Measurements from ENCODE around the gene LHFPL4. TPM values are rescaled to one million over a fixed set of nuclear protein-coding genes. Genes with fewer than 3 reads are reported as not detected.
A peak's percentile ranks its signal among the peaks of the same experiment; 100 is the strongest.

Gene LHFPL4
- total and polyA plus RNA-seq, 2 of the 8 experiments (the other 6 are each of a cell fraction or from before 2014, with no cell fraction given): 5.0 to 16.9 TPM

- no peak overlapping the region for H2BK12ac ChIP-seq (ENCODE audit: low read depth, low read length)
- peaks cover 4% of the 10 kb centered on the region; the same call in 1 of the 2 replicates for H3K79me1 ChIP-seq (ENCODE audit: low read depth, low read length)
- no peak overlapping the region for H2BK20ac ChIP-seq (ENCODE audit: low read length)
- H3K14ac ChIP-seq (ENCODE audit: insufficient read length): no peak overlapping the region
- H2BK5ac ChIP-seq (ENCODE audit: low read depth, low read length): no peak overlapping the region; the same call in 1 of the 2 replicates
- no peaks in the 10 kb centered on the region for H3K4me1 ChIP-seq (replicated peaks in 1 of 4; ENCODE audit: control insufficient read depth in 3 of 4, insufficient read depth in 4 of 4, low read length in 3 of 4)
- no peak overlapping the region for H3K4me2 ChIP-seq (ENCODE audit: insufficient read depth in 1 of 2, low read depth in 2 of 2, low read length in 2 of 2)
- H3K23me2 ChIP-seq (ENCODE audit: low read depth, low read length): peaks cover 2% of the 10 kb centered on the region; the same call in 1 of the 2 replicates
- no peaks in the 10 kb centered on the region for H3K27me3 ChIP-seq (replicated peaks in 1 of 4; ENCODE audit: control insufficient read depth in 3 of 4, extremely low read depth in 1 of 4, insufficient read depth in 3 of 4, low read length in 3 of 4)
- no peak overlapping the region for H2BK120ac ChIP-seq (replicated peaks; ENCODE audit: low read depth, low read length)
- H2BK15ac ChIP-seq (ENCODE audit: low read length): no peak overlapping the region
- ChIA-PET POLR2A (ENCODE audit: partially characterized antibody) (interaction anchor here (0.7 to 1.8 kb wide), 6 partner anchors 11 to 106 kb away, joined by 3 to 6 read pairs (median 4); partner anchors contain the start of genes SETD5 and THUMPD3), CTCF (ENCODE audit: partially characterized antibody) (interaction anchor here (1.2 to 1.3 kb wide), 2 partner anchors 11 to 23 kb away, joined by 3 to 4 read pairs; no protein-coding TSS in a partner anchor)
- no peak overlapping the region for H3K4ac ChIP-seq (replicated peaks; ENCODE audit: insufficient read length, low read depth, low read length)
- DNase-seq (ENCODE audit: low read depth in 1 of 2, low spot score in 2 of 2) (no peak), FAIRE-seq (no peak)
- H4K8ac ChIP-seq (ENCODE audit: extremely low read depth, insufficient read depth, low read length): peak overlapping the region; percentile 80; the same call in 1 of the 2 replicates
- H3K4me3 ChIP-seq (ENCODE audit: extremely low read depth in 1 of 4, insufficient read depth in 2 of 4, low read depth in 3 of 4, low read length in 4 of 4): no peak overlapping the region
- no peak overlapping the region for H3K9ac ChIP-seq (replicated peaks in 1 of 4; ENCODE audit: extremely low read depth in 1 of 4, low read depth in 3 of 4, low read length in 3 of 4)
- H3K36me3 ChIP-seq (ENCODE audit: control insufficient read depth in 2 of 4, insufficient read depth in 4 of 4, low read length in 3 of 4): peaks cover 44 to 98% (median 89%) of the 10 kb centered on the region in 4 experiments
- no peak overlapping the region for H2AK5ac ChIP-seq (ENCODE audit: low read depth, low read length)
- peaks cover 0 to 8% of the 10 kb centered on the region in 2 experiments; a peak in 1 of 4 replicates for H3K79me2 ChIP-seq (ENCODE audit: control insufficient read depth in 1 of 2, insufficient read depth in 2 of 2, low read length in 2 of 2)
- H3K23ac ChIP-seq (ENCODE audit: insufficient read length): no peak overlapping the region
- H4K91ac ChIP-seq (replicated peaks; ENCODE audit: insufficient read length, low read length): no peak overlapping the region
- no peak overlapping the region for H4K5ac ChIP-seq (ENCODE audit: insufficient read length, low read depth, low read length)
- H4K20me1 ChIP-seq (replicated peaks in 1 of 2; ENCODE audit: control insufficient read depth in 1 of 2, insufficient read depth in 2 of 2, low read length in 2 of 2): peaks cover 8 to 17% of the 10 kb centered on the region in 2 experiments
- no peak overlapping the region for H3K56ac ChIP-seq (replicated peaks; ENCODE audit: insufficient read length, low read depth, low read length)
- no peaks in the 10 kb centered on the region for H3K9me3 ChIP-seq (ENCODE audit: insufficient read depth in 2 of 2, low read depth in 1 of 2, low read length in 1 of 2)
- no peak overlapping the region for H2AFZ ChIP-seq (ENCODE audit: low read length)
- no peak overlapping the region for H3K18ac ChIP-seq (ENCODE audit: extremely low read depth, low read length)
- no peak overlapping the region for H3K27ac ChIP-seq (ENCODE audit: low read depth, low read length)
- 87 to 100% methylated on average over 1 to 7 of the region's 7 CpGs for WGBS, 2 experiments (ENCODE audit: extremely low coverage in 1 of 2, insufficient coverage in 1 of 2, insufficient read length in 1 of 2, insufficient replicate concordance in 2 of 2, low coverage in 1 of 2, low lambda C conversion rate in 2 of 2, missing lambda C conversion rate in 1 of 2)
- no peak for TF ChIP-seq TAF7 (optimal IDR thresholded peaks at IDR 0.05; ENCODE audit: borderline replicate concordance, low read depth, low read length)
These were observed 85.2 kb downstream of the LHFPL4 start for GRCh38 chr3:9468460-9468859.

Data from H1 (cell line).